ENCODE data around the gene SLC11A1. TPM values are rescaled to one million over a fixed set of nuclear protein-coding genes. Genes with fewer than 3 reads are reported as not detected.

The SLC11A1 gene
- total RNA-seq, 1 experiment from 2014 or later, result 0.44 TPM

DNA sequence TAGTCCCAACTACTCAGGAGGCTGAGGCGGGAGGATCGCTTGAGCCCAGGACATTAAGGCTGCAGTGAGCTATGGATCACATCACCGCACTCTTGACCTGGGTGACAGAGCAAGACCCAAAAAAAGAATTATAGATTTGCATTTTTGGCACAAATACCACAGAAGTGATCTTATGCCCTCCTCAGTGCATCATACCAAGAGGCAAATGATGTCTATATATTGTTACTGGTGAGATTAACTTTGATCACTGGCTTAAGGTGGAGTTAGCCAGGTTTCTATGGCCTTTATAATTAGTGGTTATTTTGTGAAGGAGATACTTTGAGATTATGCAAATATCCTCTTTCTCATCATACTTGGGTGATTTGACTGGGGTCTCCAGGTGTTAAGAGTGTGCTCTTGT lies 47.5 kb upstream of the SLC11A1 start:
- Histone ChIP-seq H3K4me1 (replicated peaks; ENCODE audit: insufficient read depth) (peaks cover 4% of the 10 kb centered on the region; the same call in 1 of the 2 replicates), H2AFZ (no peak overlapping the region), H3K9me3 (ENCODE audit: insufficient read depth, low read depth) (no peaks in the 10 kb centered on the region), H3K9me2 (ENCODE audit: insufficient read depth) (no peaks in the 10 kb centered on the region), H3F3A (ENCODE audit: insufficient read depth, low read depth) (no peaks in the 10 kb centered on the region; the same call in 1 of the 2 replicates), H3K4me3 (no peak overlapping the region), H3K4me2 (no peak overlapping the region), H3K36me3 (ENCODE audit: low read depth) (no peaks in the 10 kb centered on the region), H3K27me3 (ENCODE audit: insufficient read depth, low read depth) (no peaks in the 10 kb centered on the region), H4K20me1 (ENCODE audit: insufficient read depth) (no peaks in the 10 kb centered on the region), H3K27ac (no peak overlapping the region), H3K79me2 (ENCODE audit: low read depth) (0 out of 2 replicates have a peak, but pooled peaks cover 6% of the 10 kb centered on the region)
- POLR2A ChIA-PET (ENCODE audit: unreplicated experiment), result no interaction called here
- no peak for DNase-seq
- BruUV-seq (replicated peaks), result no TSS peak
- TF ChIP-seq, protein P1, sequence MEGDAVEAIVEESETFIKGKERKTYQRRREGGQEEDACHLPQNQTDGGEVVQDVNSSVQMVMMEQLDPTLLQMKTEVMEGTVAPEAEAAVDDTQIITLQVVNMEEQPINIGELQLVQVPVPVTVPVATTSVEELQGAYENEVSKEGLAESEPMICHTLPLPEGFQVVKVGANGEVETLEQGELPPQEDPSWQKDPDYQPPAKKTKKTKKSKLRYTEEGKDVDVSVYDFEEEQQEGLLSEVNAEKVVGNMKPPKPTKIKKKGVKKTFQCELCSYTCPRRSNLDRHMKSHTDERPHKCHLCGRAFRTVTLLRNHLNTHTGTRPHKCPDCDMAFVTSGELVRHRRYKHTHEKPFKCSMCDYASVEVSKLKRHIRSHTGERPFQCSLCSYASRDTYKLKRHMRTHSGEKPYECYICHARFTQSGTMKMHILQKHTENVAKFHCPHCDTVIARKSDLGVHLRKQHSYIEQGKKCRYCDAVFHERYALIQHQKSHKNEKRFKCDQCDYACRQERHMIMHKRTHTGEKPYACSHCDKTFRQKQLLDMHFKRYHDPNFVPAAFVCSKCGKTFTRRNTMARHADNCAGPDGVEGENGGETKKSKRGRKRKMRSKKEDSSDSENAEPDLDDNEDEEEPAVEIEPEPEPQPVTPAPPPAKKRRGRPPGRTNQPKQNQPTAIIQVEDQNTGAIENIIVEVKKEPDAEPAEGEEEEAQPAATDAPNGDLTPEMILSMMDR (conservative IDR thresholded peaks at IDR 0.05), result no peak
- no peak for TF ChIP-seq EZH2 (IDR thresholded peaks at IDR 0.05; ENCODE audit: low read depth)
- intact Hi-C loops (cut with micrococcal nuclease; ENCODE audit: unreplicated experiment), result no loop called here
- CTCF ChIA-PET, result no interaction called here

DNA sequence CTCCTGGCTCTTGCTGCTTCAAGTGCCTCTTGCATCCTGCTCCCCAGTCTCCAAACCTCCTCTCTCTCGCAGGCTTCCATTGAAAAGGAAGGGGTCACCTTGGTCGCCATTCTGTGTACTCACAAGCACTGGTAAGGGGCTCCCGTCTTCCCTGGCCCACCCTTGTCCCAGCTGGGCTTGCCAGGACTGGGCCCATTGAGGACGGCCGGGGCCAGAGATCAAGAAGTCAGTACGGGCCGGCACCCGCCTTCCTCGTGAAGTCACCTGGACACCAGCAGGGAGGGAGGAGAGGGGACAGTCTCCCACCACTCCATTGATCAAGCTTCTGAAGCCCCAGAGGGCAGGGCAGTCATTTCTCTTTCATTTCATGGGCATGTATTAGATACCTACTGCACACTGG lies 41.4 kb upstream of the SLC11A1 start:
- Histone ChIP-seq H3K27me3 (ENCODE audit: insufficient read depth, low read depth) (no peaks in the 10 kb centered on the region), H3K36me3 (ENCODE audit: low read depth) (no peaks in the 10 kb centered on the region), H3K4me3 (no peak overlapping the region), H3K9me3 (ENCODE audit: insufficient read depth, low read depth) (no peaks in the 10 kb centered on the region), H3K79me2 (ENCODE audit: low read depth) (0 out of 2 replicates have a peak, but pooled peaks cover 4% of the 10 kb centered on the region), H2AFZ (no peak overlapping the region), H3K4me2 (no peak overlapping the region), H3F3A (ENCODE audit: insufficient read depth, low read depth) (no peaks in the 10 kb centered on the region; the same call in 1 of the 2 replicates), H3K27ac (no peak overlapping the region), H3K4me1 (replicated peaks; ENCODE audit: insufficient read depth) (peaks cover 4% of the 10 kb centered on the region; the same call in 1 of the 2 replicates), H4K20me1 (ENCODE audit: insufficient read depth) (no peaks in the 10 kb centered on the region), H3K9me2 (ENCODE audit: insufficient read depth) (no peaks in the 10 kb centered on the region)
- ChIA-PET POLR2A (ENCODE audit: unreplicated experiment) (no interaction called here), CTCF (no interaction called here)
- intact Hi-C loops (cut with micrococcal nuclease; ENCODE audit: unreplicated experiment), result no loop called here
- no TSS peak for BruUV-seq (replicated peaks)
- TF ChIP-seq, protein P1 (conservative IDR thresholded peaks at IDR 0.05), result no peak
- no peak for TF ChIP-seq EZH2 (IDR thresholded peaks at IDR 0.05; ENCODE audit: low read depth)
- no peak for DNase-seq

DNA sequence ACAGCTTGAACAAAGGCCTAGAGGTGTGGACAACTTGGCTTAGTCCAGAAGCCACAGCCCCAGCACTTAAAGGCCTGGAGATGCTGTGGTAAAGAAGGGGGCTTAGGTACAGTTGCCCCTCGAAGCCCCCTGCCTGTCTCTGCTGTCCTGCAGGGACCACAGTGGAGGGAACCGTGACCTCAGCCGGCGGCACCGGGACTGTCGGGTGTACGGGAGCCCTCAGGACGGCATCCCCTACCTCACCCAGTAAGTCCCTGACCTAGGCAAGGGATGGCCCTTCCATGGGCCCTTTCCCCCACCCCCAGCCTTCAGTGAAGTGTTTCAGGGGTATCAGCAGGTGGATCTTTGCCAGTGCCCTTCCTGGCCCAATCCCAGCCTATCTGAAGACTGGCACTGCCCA lies 40.7 kb upstream of the SLC11A1 start:
- H3K27ac ChIP-seq, result no peak overlapping the region
- no peaks in the 10 kb centered on the region for H3K36me3 ChIP-seq (ENCODE audit: low read depth)
- intact Hi-C loops (cut with micrococcal nuclease; ENCODE audit: unreplicated experiment), result no loop called here
- H3K4me1 ChIP-seq (replicated peaks; ENCODE audit: insufficient read depth), result peaks cover 1% of the 10 kb centered on the region; the same call in 1 of the 2 replicates
- no peak overlapping the region for H3K4me3 ChIP-seq
- H3K27me3 ChIP-seq (ENCODE audit: insufficient read depth, low read depth), result no peaks in the 10 kb centered on the region
- no peak for TF ChIP-seq EZH2 (IDR thresholded peaks at IDR 0.05; ENCODE audit: low read depth)
- TF ChIP-seq, protein P1 (conservative IDR thresholded peaks at IDR 0.05), result no peak
- no peaks in the 10 kb centered on the region for H3K9me2 ChIP-seq (ENCODE audit: insufficient read depth)
- no TSS peak for BruUV-seq (replicated peaks)
- no peak overlapping the region for H2AFZ ChIP-seq
- DNase-seq, result no peak
- no peaks in the 10 kb centered on the region for H3K9me3 ChIP-seq (ENCODE audit: insufficient read depth, low read depth)
- POLR2A ChIA-PET (ENCODE audit: unreplicated experiment), result no interaction called here
- H3K4me2 ChIP-seq, result no peak overlapping the region
- H4K20me1 ChIP-seq (ENCODE audit: insufficient read depth), result no peaks in the 10 kb centered on the region
- H3K79me2 ChIP-seq (ENCODE audit: low read depth), result 0 out of 2 replicates have a peak, but pooled peaks cover 4% of the 10 kb centered on the region
- H3F3A ChIP-seq (ENCODE audit: insufficient read depth, low read depth), result no peaks in the 10 kb centered on the region
- CTCF ChIA-PET, result no interaction called here
